K562 (cell line): ENCODE data around the gene PCSK6. TPM values are rescaled to one million over a fixed set of nuclear protein-coding genes. Genes with fewer than 3 reads are reported as not detected.

Source experiments
- CBX1 ChIP-seq: sonication (generic); IDR thresholded peaks from 2 replicates; pipeline ENCODE4 v1.6.1; 2016; ENCODE audit warnings: antibody characterized with exemption, low read depth, mild to moderate bottlenecking
- FOXJ3 ChIP-seq: sonication (generic); formaldehyde crosslinking; IDR thresholded peaks from 2 replicates; pipeline ENCODE4 v1.4.0; 2020; ENCODE audit warnings: mild to moderate bottlenecking, missing genetic modification reagents
- HCFC1 ChIP-seq: IDR thresholded peaks from 2 replicates; pipeline ENCODE4 v1.6.1; 2012; ENCODE audit warnings: low read depth, low read length, improper control_type of control experiment
- KLF10 ChIP-seq: fragments of 250-450 bp; sonication (Bioruptor Pico); IDR thresholded peaks from 2 replicates; pipeline ENCODE4 v1.6.1; 2021; ENCODE audit warnings: matching md5 sums
- MYBL2 ChIP-seq, 2 experiments: fragments of 450-650 bp in 1 of 2; sonication (generic) in 1 of 2; formaldehyde crosslinking in 1 of 2; IDR thresholded peaks; 2 replicates each; pipeline versions ENCODE4 v1.6.1 to v1.8.1; 2017 to 2022; ENCODE audit warnings: borderline replicate concordance in 1 of 2, inconsistent platforms in 1 of 2, low read depth in 1 of 2, mild to moderate bottlenecking in 1 of 2, missing genetic modification reagents in 1 of 2, moderate library complexity in 1 of 2
- NFIX ChIP-seq: fragments of 250-450 bp; sonication (Bioruptor Pico); IDR thresholded peaks from 2 replicates; pipeline ENCODE4 v1.4.0; 2020; ENCODE audit warnings: low read depth, mild to moderate bottlenecking, moderate library complexity
- PPARD ChIP-seq: fragments of 250-450 bp; sonication (Bioruptor Pico); IDR thresholded peaks from 2 replicates; pipeline ENCODE4 v1.8.0; 2022; ENCODE audit warnings: inconsistent platforms, mild to moderate bottlenecking, moderate library complexity
- WHSC1 ChIP-seq: IDR thresholded peaks from one replicate; pipeline ENCODE4 v1.6.1; 2012; ENCODE audit warnings: low read length, control low read depth, inconsistent platforms
- ZNF134 ChIP-seq: fragments of 250-450 bp; sonication (Bioruptor Pico); conservative IDR thresholded peaks from 2 replicates; pipeline ENCODE4 v1.4.0; 2020
- ZNF197 ChIP-seq: fragments of 200-800 bp; sonication (Bioruptor generic); IDR thresholded peaks from 2 replicates; pipeline ENCODE4 v1.6.1; 2016; ENCODE audit warnings: low read depth, missing genetic modification characterization, missing compliant biosample characterization
- ZNF41 ChIP-seq: fragments of 250-450 bp; sonication (Bioruptor Pico); conservative IDR thresholded peaks from 2 replicates; pipeline ENCODE4 v1.4.0; 2020; ENCODE audit warnings: mild to moderate bottlenecking
- polyA plus RNA-seq, 8 experiments: library from polyadenylated mRNA; depleted of rRNA in 4 of 8; stranded (reverse) in 5 of 8; unstranded in 3 of 8; fragments of >200 nt; fragmentation: Nextera tagmentation in 2 of 8; fragmentation: Illumina TruSeq in 1 of 8; extraction: Ambion mirVana in 2 of 8; extraction: Trizol in 1 of 8; gene quantifications; 2 replicates each; pipeline versions ENCODE4 v1.2.1 to v1.2.3, GENCODE V29; 2011 to 2014; ENCODE audit warnings: inconsistent platforms in 1 of 8, missing spikeins in 1 of 8
- total RNA-seq, 7 experiments: library from RNA; depleted of rRNA in 6 of 7; stranded (reverse); fragments of >200 nt in 6 of 7; fragmentation: Illumina TruSeq in 2 of 7; extraction: Trizol in 2 of 7; gene quantifications; 2 replicates each; pipeline versions ENCODE4 v1.2.1 to v1.2.3, GENCODE V29; 2011 to 2021; ENCODE audit warnings: low replicate concordance in 1 of 7
- TF ChIP-seq, protein P1 (sequence below): sonication (generic); formaldehyde crosslinking; IDR thresholded peaks from 2 replicates; pipeline ENCODE4 v1.8.1; 2022; ENCODE audit warnings: missing genetic modification reagents
- TF ChIP-seq, protein P2 (sequence below): IDR thresholded peaks from 2 replicates; pipeline ENCODE4 v1.6.1; 2011; ENCODE audit warnings: borderline replicate concordance, low read depth, mild to moderate bottlenecking, moderate library complexity, low read length; ENCODE audit not compliant: insufficient read depth, poor library complexity, severe bottlenecking
- TF ChIP-seq, protein P3 (sequence below): fragments of 250-450 bp; sonication (Bioruptor Pico); IDR thresholded peaks from 2 replicates; pipeline ENCODE4 v1.5.0; 2021; ENCODE audit warnings: mild to moderate bottlenecking, moderate library complexity
- TF ChIP-seq, protein P4 (sequence below): sonication (generic); formaldehyde crosslinking; IDR thresholded peaks from 2 replicates; pipeline ENCODE4 v1.9.0; 2022; ENCODE audit warnings: mild to moderate bottlenecking, missing genetic modification reagents
- TF ChIP-seq, protein P5 (sequence below): fragments of 450-650 bp; formaldehyde crosslinking; IDR thresholded peaks from 2 replicates; pipeline ENCODE4 v1.4.0; 2022; ENCODE audit warnings: missing genetic modification characterization

PCSK6 gene
- total and polyA plus RNA-seq, 9 of the 15 experiments (the other 6 are each of a cell fraction or from before 2014, with no cell fraction given): 2.2 to 32.6 (median 14.5) TPM

DNA sequence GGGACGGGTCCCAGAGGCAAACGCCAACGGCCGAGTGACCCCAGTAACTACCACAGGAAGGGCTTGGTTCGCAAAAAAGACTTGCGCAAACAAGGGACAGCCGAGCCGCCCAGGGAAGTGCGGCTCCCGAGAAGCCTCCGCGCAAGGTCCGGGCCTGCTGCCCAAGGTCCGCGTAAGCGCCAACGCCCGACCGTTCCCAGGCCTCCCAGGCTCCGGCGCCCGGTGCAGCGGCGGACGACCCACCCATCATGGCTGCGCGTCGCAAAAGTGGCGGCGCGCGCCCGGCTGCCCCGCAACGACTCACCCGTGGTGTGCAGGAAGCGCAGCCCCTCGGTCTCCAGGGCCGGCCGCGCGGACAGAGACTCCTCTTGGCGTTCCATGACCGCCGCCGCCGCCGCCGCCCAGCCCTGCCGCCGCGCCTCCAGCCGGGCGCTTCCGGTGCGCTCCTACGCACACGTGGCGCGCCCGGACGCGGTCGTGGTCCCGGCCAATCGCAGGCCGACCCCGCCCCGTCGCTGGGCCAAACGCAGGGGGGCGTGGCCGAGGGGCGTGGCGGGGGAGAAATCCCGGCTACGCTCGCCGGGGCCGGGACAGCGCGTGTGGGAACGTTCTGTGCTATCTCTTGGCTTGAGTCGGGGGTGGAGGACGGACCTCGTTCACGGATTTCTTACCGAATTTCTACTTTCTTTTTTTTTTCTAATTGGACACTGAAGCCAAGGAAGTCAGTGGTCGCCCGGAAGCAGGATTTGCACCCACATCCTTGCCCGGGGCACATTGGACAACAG is 212.3 kb downstream of the PCSK6 start, which contains the start of gene SELENOS (continued):
- TF ChIP-seq, protein P1, sequence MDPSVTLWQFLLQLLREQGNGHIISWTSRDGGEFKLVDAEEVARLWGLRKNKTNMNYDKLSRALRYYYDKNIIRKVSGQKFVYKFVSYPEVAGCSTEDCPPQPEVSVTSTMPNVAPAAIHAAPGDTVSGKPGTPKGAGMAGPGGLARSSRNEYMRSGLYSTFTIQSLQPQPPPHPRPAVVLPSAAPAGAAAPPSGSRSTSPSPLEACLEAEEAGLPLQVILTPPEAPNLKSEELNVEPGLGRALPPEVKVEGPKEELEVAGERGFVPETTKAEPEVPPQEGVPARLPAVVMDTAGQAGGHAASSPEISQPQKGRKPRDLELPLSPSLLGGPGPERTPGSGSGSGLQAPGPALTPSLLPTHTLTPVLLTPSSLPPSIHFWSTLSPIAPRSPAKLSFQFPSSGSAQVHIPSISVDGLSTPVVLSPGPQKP (CRISPR knock-in tag): no peak
- TF ChIP-seq ZNF41 (CRISPR knock-in tag) (no peak), ZNF134 (CRISPR knock-in tag) (no peak), PPARD (CRISPR knock-in tag) (no peak), ZNF197 (CRISPR knock-in tag) (no peak), CBX1 (0 out of 2 replicates have a peak, but pooled peaks have one; percentile 23), WHSC1 (no peak), KLF10 (CRISPR knock-in tag) (no peak), NFIX (CRISPR knock-in tag) (no peak), FOXJ3 (CRISPR knock-in tag) (no peak), MYBL2 (IDR thresholded peaks at IDR 0.05; ENCODE audit: low read depth) (no peak), MYBL2 (CRISPR knock-in tag; IDR thresholded peaks at IDR 0.05; ENCODE audit: borderline replicate concordance) (no peak), HCFC1 (peak; percentile 49)
- TF ChIP-seq, protein P2, sequence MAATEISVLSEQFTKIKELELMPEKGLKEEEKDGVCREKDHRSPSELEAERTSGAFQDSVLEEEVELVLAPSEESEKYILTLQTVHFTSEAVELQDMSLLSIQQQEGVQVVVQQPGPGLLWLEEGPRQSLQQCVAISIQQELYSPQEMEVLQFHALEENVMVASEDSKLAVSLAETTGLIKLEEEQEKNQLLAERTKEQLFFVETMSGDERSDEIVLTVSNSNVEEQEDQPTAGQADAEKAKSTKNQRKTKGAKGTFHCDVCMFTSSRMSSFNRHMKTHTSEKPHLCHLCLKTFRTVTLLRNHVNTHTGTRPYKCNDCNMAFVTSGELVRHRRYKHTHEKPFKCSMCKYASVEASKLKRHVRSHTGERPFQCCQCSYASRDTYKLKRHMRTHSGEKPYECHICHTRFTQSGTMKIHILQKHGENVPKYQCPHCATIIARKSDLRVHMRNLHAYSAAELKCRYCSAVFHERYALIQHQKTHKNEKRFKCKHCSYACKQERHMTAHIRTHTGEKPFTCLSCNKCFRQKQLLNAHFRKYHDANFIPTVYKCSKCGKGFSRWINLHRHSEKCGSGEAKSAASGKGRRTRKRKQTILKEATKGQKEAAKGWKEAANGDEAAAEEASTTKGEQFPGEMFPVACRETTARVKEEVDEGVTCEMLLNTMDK: no peak
- TF ChIP-seq, protein P3, sequence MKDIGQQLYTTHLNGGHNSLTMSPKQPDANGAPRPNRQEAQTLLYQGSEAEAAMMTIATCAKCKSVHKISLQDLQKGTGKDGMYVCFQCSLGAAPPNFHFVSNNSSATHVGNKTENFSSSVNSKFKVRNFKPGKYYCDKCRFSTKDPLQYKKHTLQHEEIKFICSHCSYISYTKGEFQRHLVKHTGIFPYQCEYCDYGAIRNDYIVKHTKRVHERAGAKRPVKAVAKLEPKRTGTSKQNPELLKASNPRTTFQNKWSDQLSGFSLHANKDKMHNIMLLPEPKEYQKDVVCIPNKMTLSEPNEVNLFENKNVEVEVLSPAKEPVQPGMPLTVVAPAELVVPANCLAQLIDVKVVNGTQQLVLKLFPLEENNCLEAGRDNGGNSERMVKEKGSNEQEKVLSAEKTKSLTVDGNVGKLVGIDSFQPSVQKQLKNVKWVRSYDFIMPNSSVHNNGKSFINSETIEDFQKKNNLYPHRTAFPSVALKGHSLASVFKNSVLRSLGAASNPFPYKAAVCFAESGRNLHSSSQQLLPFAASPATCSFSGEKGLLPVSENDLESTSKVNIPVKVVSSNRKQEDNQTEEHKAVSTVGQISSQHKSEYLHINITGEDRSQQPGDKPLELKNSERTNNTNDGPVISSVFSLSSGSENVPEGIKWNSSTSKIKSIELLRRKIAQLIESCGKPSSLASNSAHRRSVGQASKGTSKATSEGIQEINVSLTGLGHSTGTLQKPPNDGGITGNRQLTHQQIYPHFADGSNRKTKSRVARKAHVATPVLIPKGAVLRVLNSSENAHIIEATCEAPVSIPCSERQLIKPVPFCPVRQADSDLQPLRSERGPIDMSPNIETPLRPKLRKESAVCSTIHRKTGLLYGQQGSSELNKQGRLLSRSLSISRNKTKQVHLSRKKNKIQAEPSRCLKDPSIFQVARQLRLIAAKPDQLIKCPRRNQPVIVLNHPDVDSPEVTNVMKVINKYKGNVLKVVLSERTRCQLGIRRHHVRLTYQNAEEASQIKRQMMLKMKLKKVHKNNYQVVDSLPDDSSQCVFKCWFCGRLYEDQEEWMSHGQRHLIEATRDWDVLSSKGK (CRISPR knock-in tag): no peak
- TF ChIP-seq, protein P4, sequence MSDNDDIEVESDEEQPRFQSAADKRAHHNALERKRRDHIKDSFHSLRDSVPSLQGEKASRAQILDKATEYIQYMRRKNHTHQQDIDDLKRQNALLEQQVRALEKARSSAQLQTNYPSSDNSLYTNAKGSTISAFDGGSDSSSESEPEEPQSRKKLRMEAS (CRISPR knock-in tag): peak; percentile 76; the same call in 1 of the 2 replicates
- TF ChIP-seq, protein P5, sequence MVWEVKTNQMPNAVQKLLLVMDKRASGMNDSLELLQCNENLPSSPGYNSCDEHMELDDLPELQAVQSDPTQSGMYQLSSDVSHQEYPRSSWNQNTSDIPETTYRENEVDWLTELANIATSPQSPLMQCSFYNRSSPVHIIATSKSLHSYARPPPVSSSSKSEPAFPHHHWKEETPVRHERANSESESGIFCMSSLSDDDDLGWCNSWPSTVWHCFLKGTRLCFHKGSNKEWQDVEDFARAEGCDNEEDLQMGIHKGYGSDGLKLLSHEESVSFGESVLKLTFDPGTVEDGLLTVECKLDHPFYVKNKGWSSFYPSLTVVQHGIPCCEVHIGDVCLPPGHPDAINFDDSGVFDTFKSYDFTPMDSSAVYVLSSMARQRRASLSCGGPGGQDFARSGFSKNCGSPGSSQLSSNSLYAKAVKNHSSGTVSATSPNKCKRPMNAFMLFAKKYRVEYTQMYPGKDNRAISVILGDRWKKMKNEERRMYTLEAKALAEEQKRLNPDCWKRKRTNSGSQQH (CRISPR knock-in tag): no peak
